GM19467 (cell line): ENCODE data around the gene NOVA2.
A peak's percentile ranks its signal among the peaks of the same experiment; 100 is the strongest.

Source experiments
- ATAC-seq: cut with Tn5 transposase; IDR thresholded peaks from one replicate; pipeline ENCODE4 v1.9.1; 2021; ENCODE audit warnings: mild to moderate bottlenecking, moderate library complexity; ENCODE audit not compliant: unreplicated experiment

NOVA2 gene

DNA sequence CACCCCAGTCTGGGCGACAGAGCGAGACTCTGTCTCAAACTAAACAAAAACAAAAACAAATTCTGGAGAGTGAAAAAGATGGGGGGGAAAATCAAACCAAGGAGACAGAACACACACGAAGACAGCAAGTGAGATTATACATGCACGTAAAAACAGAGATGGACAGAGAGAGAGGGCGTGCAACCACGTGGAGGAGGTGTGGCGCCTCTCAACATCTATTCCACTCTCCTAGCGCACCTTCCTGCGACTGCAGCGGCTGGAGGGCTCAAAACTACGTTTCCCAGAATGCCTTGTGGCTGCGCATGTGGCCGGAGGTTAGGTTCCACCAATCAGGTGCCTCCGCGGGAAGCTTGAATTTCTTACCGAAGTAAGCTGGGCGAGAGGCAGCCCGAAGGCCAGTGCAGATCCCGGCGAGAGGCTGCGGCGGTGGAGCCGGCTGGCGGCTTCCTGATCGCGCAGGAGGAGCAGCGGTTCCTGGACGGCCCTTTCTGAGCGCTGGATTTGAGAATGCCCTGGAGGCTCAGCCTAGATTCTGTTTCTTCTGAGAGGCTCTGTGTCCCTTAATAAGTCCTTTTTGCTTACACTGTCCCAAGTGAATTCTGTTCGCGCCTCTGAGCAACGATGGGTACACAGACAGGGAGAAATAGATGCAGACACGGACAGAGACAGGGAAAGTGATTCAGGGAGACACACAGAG lies 46.0 kb downstream of the NOVA2 start:
- ATAC-seq, result peak; percentile 64

DNA sequence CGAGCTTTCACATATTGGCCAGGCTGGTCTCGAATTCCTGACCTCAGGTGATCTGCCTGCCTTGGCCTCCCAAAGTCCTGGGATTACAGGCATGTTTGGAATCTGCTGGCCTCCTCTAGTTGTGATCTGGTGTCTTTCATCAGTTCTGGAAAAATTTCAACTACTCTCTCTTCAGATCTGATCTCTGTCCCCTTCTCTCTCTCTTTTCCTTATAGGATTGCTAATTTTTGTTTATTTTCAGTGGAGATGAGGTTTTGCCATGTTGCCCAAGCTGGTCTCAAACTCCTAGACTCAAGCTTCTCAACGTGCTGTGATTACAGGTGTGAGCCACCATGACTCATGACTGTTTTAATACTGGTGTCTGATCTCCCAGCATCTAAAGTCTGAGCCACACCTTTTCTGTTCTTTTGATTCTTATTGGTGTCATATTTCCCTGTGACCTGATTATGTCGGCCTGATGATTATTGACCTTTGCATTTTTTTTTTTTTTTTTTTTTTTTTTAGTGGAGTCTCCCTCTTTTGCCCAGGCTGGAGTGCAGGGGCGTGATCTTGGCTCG lies 48.7 kb downstream of the NOVA2 start:
- ATAC-seq, result no peak

DNA sequence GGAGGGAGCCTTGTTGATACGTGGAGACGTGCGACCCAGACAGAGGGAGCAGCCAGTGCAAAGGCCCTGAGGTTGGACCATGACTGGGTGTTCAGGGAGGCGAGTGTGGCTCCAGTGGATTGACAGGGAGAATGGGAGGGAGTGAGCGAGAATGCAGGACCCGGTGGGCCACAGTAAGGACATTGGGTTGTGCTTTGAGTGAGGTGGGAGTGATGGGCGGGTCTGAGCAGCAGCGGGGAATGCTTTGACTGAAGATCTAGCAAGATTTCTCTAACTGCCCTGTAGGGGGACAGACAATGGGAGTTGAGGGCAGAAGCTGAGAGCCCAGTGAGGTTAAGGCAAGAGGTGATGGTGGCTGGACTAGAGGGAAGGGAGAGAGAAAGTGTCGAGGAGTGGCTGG lies 51.4 kb downstream of the NOVA2 start:
- ATAC-seq, result no peak

DNA sequence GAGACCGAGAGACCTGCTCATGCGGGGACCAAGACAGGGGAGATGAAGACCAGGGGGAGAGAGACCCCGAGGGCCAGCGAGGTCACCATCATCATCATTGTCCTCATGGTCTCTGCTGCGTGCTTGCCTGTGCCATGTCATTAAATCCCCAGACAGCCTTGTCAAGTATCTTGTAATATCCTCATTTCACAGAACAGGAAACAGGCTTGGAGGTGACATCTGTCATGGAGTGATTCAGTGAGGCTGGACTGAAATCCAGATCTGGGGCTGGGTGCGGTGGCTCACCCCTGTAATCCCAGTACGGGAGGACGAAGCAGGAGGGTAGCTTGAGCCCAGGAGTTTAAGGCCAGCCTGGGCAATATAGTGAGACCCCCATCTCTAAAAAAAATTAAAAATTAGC lies 53.2 kb downstream of the NOVA2 start:
- ATAC-seq, result no peak

- no peak for ATAC-seq
These were observed 54.0 kb downstream of the NOVA2 start for GRCh38 chr19:45919678-45920077.

GRCh38 chr19:45918721-45919120 lies 54.9 kb downstream of the NOVA2 start:
- ATAC-seq, result no peak

DNA sequence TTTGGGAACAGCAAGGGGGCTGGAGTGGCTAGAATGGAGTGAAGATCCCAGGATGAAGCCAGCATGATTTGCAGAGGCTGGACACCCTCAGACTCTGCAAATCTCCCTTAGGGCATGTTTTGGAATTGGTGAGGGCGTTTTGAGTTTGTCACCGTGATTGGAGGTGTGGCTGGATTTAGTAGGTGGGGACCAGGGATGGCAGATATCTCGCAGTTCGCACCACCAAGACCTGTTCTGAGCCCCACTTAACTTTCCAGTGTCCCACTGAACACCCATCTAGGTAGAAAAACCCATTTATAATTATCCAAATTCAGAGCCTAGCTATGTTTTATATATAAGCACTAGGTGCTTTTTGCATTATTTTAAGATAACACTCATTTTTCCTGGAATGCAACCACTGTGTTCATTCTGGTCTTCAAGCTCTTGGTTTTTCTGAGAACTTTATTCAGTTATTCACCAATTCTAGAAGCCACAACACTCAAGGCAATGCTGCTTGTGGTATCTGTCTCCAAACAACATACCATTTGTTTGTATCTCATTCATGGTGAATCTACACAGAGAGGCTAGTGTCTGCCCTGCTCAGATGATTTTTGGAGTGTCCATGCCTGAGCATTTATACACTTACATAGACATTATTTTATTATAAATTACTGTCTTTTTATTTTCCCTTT lies 56.1 kb downstream of the NOVA2 start:
- ATAC-seq, result no peak

- ATAC-seq, result no peak
These were observed 59.5 kb downstream of the NOVA2 start, which contains the start of gene NANOS2 for GRCh38 chr19:45913874-45914830. NANOS2 (minus strand) TSS chr19:45914778; CDS start chr19:45914693, 85 bp downstream.

GRCh38 chr19:45911291-45911690 lies 62.4 kb downstream of the NOVA2 start:
- ATAC-seq, result no peak

- ATAC-seq, result no peak
These were observed 64.7 kb downstream of the NOVA2 start for GRCh38 chr19:45908956-45909355.

DNA sequence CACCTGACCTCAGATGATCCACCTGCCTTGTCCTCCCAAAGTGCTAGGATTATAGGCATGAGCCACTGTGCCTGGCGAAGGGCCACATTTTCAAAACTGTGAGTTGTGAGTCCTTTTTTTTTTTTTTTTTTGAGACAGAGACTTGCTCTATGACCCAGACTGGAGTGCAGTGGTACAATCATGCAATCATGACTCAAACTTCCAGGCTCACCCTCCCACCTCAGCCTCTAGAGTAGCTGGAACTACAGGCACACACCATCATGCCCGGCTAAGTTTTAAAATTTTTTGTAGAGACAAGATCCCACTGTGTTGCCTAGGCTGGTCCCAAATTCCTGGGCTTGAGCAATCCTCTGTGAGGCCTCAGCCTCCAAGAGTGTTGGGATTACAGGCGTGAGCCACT lies 67.4 kb downstream of the NOVA2 start:
- ATAC-seq, result no peak

DNA sequence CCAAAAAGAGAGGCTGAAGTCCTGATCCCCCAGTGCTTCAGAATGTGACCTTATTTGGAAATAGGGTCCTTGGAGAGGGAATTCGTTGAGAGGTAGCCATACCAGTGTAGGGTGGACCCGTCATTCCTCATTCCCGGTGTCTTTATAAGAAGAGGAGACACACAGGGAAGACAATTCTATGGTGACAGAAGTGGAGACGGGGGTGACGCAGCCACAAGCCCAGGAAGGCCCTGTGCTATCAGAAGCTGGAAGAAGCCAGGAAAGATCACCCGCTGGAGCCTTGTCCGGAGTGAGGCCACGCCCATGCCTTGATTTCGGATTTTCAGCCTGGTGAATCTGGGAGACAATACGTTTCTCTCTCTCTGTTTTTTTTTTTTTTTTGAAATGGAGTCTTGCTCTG lies 68.7 kb downstream of the NOVA2 start:
- ATAC-seq, result no peak

DNA sequence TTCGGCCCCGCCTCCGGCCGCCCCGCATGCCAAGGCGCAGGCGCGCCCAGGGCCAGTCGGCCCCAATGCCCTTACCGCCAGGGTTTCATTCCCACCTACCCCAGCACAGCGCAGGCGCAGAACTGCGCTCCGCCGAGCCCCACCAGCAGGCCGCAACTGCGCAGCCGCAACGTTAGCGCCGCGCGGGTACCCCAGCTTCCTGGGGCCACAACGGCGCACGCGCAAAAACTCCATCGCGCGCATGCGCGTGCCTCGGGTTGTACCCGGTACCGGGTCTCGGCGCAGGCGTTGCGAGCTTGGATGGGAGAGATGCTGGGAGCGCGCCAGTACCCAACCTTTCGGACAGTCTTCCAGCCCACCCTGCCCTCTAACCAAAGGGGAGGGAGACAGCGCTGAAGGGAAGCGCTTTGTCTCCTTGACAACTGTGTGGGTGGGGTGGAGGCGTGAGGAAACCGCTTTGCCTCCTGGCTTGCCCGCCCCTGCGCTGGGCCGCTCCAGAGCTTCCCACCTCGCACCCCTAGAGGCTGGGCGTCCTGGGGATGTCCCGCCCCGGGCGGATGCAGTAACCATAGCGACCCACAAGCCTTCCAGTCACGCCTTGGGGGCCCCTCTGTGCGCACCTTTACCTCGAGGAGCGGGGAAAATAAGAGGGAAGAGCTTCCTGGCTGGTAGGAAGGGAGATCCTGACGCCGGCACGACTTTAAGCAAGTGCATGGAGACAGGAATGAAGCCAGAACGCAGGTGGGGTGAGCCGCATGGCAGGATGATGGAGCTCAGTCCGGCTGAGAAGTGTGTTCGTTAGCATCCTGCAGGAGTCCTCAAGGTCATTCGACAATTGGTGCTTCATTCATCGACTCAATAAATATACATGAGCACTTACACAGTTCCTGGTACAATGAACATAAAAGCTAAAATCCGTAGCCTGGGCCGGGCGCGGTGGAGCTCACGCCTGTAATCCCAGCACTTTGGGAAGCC lies 70.7 kb downstream of the NOVA2 start:
- ATAC-seq, result peak; percentile 84

- no peak for ATAC-seq
These were observed 71.6 kb downstream of the NOVA2 start, which contains the start of gene MYPOP for GRCh38 chr19:45901912-45902650. MYPOP (minus strand) TSS chr19:45902613; CDS start chr19:45901773, 840 bp downstream.

DNA sequence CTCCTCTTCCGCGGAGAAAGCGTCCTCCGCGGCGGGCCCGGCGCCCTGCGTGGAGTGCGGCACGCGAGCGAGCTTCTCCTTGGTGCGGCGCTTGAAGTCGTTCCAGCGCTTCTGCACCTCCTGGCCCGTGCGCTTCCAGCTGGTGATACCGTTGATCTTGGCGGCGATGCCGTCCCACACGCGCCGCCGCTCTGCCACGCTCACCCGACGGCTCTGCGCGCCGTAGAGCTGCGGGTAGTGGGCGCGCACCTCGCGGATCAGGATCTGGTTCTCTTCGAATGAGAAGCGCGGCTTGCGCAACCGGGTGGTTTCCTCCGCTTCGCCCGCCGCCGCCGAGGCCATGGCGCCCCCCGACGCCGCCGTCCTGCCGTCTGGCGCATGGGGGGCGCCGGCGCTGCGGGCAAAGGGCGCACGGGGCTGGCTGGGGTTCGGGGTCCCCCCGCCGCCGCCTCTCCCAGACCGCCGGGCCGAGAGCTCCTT lies 72.2 kb downstream of the NOVA2 start:
- no peak for ATAC-seq

DNA sequence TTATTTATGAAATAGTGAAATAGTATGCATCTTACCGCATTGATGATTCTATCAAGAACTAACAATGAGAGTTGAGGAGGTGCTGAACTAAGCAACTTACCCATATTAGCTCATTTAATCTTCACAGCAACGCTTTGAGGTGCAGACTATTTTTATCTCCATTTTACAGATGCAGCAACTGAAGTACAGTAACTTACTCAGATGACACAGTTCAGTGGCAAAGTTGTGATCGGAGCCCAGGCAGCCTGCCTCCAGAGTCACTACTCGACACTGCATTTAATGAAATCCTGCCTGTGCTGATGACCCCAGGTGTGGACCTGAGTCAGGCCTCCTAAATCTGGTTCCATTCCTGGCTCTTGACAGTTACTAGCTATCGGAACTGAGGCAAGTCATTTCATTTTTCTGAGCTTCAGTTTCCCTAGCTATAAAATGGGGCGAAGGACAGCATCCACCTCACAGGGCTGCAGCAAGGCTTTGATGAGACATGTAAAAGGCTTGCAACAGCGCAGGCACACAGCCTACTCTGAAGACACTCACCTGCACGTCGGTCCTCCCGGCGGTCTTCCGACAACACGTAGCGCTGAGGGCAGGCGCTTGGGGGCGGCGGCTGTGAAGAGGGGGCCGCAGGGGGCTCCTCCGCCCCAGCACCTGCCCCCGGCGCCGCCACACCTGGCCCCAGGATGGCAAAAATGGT lies 72.8 kb downstream of the NOVA2 start:
- ATAC-seq, result no peak

- ATAC-seq, result no peak
These were observed 73.6 kb downstream of the NOVA2 start for GRCh38 chr19:45899919-45900589.

GRCh38 chr19:45899253-45899652 lies 74.4 kb downstream of the NOVA2 start:
- ATAC-seq, result no peak
